ENCODE data around the gene UFD1.

DNA sequence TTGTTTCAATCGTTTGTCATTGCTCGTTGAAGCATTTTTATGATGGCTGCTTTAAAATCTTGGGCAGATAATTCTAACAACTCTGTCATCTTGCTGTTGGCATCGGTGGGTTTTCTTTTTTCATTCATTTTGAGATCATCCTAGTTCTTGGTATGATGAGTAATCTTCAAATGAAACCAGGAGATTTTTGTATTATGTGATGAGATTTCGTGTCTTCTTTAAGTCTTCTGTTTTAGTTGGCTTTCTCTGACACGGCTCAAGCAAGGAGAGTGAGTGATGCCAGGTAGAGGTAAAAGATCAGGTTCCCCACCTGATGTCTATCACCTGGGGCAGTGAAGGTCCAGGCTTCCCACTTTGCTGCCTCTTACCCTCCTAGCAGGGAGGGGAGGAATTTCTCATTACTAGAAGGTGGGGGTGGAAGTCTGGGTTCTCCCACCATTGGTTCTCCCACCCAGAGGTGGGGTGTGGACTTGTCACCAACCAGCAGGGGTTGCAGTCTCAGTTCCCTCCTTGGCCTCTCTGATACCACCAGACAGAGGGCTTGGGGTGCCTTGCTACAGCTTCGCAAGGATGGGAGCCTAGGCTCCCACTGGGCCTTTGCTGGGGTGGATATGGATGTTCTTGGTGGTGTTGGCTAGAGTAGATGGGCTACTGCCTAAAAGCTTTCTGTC is 13.6 kb upstream of the UFD1 start:
- TF ChIP-seq, protein P1, sequence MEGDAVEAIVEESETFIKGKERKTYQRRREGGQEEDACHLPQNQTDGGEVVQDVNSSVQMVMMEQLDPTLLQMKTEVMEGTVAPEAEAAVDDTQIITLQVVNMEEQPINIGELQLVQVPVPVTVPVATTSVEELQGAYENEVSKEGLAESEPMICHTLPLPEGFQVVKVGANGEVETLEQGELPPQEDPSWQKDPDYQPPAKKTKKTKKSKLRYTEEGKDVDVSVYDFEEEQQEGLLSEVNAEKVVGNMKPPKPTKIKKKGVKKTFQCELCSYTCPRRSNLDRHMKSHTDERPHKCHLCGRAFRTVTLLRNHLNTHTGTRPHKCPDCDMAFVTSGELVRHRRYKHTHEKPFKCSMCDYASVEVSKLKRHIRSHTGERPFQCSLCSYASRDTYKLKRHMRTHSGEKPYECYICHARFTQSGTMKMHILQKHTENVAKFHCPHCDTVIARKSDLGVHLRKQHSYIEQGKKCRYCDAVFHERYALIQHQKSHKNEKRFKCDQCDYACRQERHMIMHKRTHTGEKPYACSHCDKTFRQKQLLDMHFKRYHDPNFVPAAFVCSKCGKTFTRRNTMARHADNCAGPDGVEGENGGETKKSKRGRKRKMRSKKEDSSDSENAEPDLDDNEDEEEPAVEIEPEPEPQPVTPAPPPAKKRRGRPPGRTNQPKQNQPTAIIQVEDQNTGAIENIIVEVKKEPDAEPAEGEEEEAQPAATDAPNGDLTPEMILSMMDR (IDR thresholded peaks at IDR 0.05): no peak
- no peak for TF ChIP-seq POLR2A (IDR thresholded peaks at IDR 0.05)
- TF ChIP-seq EP300 (IDR thresholded peaks at IDR 0.05): no peak

Measured in tibial nerve (tissue), 4 donors.